NCI-H2081 (cell line): Measurements from ENCODE around the gene KISS1.

ENCODE experiments used
- DNase-seq, 2 experiments: peaks; one replicate each; lab custom pipeline; 2025; lab: John Stamatoyannopoulos, UW

The KISS1 gene

DNA sequence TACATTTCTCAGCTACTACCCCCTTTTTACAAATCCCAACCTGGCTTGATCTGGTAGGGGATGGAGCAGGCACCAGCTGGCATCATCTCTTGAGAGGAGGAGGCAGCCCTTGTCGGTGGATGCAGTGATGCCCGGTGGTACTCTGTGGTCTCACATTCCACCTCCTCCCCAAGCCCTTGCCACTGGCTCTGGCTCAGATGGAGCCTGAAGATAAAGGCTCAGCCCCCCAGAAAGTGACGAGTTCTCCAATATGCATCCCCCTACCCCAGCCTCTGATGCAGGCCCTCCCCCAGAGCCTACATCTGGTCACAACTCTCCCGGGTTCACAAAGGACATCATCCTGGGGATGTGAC, 21.3 kb upstream of the KISS1 start:
- DNase-seq: no peak

DNA sequence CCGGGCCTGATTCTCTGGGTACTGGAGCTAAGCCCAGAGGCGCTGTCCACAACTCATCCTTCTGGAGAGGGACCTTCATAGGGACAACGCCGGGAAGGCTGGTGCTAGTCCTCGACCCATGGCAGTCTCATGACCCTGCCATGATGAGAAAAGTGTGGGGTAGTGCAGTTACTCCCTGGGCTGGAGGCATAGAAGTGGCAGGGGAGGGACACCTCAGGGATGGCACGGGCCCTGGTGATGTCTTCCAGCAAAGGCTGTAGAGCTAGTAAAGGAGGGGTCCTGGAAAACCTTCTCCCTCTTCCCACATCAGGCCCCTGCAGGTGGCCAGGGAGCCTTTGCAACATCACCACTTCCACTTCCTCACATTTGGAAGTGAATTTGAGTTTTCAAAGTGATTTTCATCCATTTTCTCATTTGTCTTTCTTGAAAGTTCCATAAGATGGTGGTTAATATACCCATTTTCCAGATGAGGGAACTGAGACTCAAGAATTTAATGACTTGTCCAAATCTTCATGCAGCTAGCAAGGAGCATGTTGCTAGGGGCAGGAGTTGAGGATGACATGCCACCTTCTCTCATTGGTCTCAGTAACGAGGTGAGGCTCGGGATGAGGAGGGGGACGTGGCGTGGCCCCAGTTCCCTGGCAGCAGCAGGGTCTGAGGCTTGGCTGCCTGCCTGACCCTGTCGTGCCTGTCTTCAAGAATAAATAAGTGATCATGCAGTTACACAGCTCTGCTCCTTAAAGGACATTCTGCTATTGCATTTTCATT, 20.8 kb upstream of the KISS1 start:
- DNase-seq: no peak

DNA sequence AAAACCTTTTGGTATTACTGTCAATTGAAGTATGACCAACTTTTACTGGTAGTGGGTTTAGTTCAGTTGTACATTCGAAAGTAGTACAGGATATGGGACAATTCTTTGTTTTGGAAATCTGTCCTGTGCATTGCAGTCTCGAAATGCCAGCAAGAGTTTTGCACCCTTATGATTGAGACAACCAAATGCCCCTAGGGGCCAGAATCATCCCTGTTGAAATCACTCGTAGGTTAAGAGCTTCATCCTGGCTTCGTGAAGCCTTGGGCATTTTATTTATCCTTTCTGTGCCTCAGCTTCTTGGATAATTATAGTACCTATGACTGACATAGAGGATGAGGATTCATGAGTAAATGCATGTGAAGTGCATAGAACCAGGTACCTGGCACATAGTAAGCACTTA, 19.9 kb upstream of the KISS1 start:
- DNase-seq: no peak

DNA sequence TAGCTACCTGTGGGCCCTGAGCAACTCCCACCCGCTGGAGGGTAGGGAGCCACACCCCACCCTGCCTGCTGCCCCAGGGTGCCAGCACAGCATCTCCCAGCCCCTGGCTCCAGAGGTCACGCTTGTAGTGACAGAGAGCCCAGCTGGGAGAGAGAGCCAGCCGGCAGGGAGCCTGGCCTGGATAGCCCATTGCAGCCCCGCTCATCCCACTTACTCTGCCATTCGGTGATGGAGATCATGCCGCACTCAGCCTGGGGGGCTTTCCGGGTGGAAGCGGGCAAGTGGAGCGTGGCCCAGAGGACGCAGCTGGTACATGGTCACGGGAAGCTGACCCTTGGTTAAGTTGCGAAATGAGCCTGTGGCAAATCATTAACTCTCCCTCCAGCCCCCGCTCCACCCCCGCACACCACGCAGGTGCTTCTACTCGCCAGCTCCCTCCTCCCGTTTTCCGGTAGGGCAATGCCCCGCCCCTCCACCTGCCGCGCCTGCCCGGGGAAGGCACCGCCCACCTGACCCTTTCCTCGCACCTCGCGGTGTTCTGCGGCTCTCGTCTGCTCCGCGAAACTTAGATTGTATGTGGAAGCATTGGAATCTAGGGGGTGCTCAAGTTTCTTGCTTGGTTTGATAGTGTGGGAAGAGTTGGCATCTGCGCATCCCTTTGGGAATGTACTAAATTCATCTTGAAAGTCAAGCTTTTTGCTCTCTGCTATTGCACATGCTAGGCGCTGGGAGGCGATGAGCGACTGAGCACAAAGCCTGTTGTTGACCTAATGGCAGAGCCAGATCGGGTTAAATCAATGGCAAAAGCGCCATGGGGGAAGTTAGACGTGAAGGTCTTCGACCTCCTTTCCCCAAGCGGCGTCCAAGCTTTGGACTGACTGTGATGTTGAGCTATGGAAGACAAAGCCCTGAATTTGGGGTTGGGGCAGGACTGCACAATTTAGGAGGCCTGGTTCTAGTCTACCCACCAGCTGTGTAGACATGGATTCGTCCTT, 17.7 kb upstream of the KISS1 start, which contains the start of gene GOLT1A:
TSS of gene GOLT1A (minus strand) at position 321 of the 995 bp plus-strand sequence. CDS start at position 239, 82 bp downstream.
- DNase-seq: no peak

DNA sequence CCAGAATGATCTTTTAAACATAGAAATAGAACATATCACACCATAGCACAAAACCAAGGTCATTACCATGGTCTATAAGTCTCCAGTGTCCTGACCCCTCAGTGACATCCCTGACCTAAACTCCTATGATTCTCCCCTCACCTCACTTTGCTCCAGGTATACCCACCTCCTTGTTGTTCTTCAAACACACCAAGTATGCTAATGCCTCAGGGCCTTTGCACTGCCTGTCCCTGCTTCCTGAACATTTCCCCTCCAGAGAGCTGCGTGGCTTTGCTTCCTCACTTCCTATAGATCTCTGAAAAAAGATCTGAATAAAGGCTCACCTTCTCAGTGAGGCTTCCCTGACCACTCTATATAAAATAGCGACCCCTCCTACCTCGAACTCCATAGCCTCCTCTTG, 16.4 kb upstream of the KISS1 start:
- DNase-seq: no peak

GRCh38 chr1:204211046-204211445, 14.8 kb upstream of the KISS1 start:
- DNase-seq: no peak

DNA sequence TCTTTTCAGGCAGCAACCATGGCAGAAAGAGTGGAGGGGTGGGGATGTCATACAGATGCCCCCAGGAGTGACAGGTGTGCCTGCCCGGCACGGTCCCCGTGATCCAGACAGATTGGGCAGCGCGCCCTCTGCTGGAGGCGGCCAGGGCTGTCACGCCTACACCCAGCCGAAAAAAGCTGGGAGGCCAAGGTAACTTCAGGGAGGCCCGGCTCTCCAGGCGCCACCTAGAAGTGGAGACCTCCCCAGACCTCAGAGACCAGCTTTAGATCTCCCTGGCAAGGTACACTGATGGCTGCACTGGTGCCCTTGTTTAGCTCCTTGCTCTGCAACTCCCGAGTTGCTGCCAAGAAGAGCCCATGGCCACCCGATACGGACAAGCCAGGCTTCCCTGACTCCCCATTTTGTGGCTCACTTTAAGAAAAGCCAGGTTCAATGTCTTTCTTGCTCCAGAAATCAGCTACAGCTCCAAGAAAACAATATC, 10.9 kb upstream of the KISS1 start:
- peak; percentile 19 to 47 for DNase-seq

DNA sequence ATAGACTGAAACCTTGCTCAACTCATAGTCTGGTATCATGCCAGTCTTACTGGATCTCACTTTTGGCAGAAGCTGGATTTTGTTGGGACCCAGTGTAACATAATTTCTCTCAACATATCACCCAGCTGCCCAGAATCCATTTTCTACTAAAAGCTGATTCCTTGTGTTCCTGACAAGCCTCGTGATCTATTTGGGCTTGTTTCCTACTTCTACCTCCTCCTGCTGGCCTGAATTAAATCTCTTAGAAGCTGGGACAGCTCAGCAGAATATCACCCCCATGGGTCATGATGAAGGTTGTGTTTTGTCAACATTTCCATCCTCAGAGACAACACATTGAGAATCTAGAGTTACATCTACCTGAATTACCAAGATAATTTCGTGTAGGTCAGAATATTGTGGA, 9.8 kb upstream of the KISS1 start:
- DNase-seq: no peak

GRCh38 chr1:204205486-204205885, 9.2 kb upstream of the KISS1 start:
- DNase-seq: no peak

DNA sequence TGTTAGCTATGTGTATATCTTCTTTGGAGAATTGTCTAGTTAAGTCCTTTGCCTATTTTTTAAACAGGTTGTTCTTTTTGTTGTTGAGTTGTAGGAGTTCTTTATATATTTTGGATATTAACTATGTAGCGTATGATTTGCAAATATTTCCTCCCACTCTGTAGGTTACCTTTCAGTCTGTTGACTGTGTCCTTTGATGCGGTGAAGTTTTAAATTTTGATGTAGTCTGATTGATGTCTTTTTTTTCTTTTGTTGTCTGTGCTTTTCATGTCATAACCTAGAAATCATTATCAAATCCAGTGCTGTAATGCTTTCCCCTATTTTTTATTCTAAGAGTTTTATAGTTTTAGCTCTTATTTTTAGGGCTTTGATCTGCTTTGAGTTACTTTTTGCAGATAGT, 8.7 kb upstream of the KISS1 start:
- DNase-seq: no peak

DNA sequence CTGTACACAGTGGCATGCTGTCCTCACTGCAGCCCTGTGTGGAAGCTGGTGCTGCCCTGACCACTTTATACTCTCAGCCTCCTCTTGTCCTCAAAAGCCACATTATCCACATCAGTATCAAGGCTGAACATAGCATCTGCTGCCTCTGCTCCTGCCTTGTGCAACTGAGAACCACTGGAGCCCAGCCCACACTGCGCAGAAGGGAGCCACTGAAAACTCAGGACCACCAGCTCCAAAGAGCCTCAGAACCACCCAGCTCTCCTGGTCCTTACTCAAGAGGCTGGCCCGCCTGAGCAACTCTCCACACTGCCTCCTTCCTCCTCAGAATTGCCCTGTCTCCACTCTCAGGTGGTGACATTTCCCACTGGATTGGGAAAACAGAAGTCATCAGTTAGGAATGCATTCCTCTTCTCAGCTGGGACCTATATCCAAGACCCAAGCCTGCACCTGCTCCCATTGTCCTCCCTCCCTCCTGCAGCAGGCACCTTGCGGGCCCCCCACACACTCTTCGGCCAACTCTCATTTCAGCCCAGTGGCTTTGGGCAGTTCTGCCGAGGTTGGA, 7.0 kb upstream of the KISS1 start:
- no peak for DNase-seq

DNA sequence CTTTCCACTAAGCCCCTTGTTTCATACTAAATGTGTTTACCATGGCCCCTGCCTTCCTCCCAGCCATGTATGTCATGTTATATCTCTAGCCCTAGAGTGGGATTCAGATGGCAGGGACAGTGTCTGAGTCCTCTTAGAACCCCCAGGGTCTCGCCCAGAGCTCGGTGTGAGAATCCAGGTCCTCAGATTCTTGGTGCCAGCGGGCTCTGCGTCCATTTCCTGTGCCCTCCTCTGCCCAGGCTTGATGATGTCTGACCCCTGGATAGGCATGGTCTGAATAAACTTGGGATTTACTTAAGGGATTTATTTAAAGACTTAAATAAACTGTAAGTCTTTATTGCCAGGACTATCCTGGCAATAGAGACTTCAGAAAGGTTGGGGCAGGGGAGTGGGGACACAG, 6.2 kb upstream of the KISS1 start:
- DNase-seq: no peak

DNA sequence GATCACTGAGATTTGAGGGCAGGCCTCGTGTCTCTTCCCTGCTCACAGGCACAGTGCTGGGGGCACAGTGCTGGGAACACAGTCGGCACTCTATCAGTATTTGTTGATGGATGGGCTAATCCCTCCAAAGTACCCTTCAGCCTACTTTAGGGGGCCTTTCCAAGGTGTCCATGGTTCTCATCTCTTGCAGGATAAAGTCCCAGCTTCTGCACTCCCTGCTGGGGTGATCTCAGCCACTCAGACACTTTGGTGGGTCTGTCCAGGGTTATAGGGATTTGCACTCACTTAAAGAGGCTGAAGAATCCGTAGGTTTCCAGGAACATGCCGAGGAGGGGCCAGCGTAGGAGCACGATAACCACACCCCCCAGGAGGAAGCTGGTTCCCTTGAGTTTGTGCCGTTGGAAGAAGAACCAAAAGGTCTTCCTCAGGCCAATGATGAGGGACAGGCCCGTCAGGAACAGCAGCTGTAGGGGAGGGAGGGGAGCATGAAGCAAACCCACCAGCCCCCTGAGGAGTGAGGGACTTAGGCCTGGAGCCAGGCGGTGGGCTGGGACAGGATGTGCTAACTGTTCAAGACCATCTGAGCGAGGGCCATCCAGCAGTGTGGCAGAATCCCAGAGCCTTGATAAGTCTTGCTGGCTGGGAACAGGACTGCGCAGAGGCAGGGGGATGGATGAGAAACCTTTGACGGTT, 5.2 kb upstream of the KISS1 start:
- DNase-seq: no peak

DNA sequence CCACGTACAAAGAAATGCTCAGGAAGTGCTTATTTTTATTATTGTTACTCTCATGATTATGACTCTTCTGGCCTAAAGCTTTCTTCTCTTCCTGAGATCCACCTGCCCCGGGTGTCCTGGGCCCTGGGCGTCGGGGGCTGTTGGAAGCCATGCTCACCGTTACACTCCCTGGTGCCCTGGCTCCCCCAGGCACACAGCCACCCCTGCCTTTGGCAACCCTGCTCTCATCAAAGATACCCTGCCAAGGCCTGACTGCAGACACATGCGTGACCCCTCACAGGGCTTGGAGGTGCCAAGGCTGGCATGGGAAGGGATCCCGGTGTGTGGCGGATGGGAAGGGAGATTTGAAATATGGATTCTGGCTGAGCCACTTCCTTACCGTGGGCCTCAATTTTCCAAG, 3.3 kb upstream of the KISS1 start:
- DNase-seq: no peak

DNA sequence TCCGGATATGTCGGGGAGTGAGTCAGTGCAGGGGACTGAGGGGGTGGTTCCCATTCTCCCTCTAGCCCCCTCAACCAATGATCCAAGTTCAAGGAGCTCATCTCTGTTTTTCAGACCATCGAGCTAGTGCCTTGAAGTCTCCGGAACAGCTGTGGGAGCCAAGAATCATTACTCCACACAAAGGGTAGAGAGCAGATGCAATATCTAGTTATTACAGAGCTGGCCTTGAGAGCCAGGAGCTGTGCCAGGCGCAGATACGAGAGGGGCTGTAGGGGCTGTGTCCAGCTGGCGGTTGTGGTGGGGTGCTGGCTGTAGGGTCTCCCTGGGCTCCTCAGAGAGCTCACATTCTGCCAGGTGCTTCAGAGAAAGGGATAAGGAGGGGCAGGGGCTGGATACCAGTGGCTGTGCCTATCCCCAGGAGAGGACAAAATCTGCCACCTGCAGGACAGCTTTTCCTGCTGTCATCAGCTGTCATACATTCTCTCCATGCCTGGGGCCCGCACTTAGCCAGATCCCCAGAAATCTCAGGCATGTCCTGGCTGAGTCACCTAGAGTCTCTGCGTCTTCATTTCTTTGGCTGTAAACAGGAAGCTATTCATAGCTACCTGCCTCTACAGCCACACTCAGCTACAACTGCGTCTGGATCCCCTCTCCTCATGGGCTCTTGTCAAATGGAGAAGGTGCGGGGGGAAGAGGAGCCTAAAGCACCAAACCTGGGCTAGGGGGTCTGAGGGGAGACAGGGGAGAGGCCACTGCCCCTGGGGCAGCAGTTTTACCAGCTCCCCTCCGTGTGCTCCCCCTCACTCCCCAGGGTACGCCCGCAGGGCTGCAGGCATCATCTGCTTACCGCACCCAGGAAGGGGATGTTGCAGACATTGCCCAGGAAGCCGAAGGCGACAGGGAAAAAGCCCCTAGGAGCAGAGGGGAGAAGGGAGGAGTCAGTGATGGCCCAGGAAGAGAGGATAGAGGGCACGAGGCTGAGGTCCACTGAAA, 2.4 kb upstream of the KISS1 start:
- DNase-seq: no peak

- DNase-seq: no peak
Observed at GRCh38 chr1:204197068-204197467, 777 bp upstream of the KISS1 start.

DNA sequence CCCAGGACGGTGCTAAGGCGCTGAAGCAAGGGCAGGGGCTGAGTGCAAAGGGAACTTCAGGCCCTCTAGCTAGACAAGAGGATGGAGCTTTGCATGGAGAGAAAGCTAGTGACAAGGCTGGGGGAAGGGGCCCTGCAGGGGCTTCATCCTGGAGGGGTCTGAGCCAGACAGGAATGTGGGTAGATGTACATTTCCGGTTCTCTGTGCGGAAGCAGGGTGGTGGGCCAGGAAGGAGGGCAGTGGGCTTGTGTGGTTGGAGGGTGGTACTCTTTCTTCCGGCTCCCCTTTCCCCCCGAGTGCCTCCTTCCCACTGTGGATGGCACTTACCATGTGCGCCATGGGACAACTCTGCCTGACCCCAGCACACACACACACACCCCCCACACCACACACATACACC, 1.5 kb downstream of the KISS1 start:
- no peak for DNase-seq

- DNase-seq: no peak
Observed at GRCh38 chr1:204194080-204194479, 2.2 kb downstream of the KISS1 start.

DNA sequence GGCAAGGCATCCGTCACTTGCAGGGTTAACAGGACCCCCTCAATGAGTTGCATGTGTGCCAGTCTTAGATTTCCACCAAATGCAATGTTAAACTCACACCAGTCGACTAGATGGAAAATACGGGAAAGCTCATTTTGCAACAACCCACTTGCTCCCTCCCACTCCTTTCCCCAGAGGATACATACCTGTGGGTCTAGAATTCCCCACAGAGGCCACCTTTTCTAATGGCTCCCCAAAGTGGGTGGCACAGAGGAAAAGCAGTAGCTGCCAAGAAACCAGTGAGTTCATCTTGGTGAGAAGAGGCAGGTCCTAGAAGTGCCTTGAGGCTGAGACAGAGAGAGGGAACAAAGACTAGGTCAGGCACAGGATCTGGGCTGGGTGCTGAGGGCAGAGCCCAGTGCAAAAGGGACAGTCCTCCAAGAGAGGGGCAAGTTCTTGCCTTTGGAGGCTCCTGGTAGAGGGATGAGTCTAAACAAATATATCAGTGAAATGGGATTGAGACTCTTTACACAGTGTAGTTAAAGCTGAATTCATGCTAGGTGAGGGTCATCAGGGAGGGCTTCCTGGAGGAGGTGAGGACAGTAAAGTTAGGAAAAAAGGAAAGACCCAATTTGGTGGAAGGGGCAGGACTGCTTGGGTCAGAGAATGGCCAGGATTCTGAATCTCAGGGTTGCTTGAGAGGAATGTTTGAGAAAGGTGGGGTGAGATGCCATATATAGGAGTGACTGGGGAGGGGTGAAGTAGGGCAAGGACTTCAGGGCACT, 3.5 kb downstream of the KISS1 start:
- no peak for DNase-seq

DNA sequence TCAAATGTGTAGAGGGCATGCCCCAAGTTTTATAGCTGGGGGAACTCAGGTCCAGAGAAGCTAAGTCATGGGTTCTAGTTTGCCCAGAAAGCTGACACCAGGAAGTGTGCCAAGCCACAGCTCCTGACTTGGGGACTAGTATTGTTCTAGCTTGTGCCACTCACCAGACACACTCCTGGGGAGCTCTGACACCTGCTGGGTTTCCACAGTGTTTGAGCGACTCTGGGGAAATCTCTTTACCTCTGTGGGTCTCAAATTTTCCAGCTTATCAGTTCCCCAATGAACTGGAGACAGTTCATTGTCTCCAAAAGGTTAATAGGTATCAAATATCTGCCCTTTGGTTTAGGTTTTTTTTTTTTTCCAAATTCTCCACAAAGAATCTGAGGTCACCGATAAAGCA, 4.2 kb downstream of the KISS1 start:
- no peak for DNase-seq
